ENCODE measurements around the gene TEX261.
A peak's percentile ranks its signal among the peaks of the same experiment; 100 is the strongest.

The TEX261 gene

GRCh38 chr2:70961648-70961994, 33.1 kb downstream of the TEX261 start:
- DNase-seq (ENCODE audit: extremely low spot score, insufficient read length, low read depth) (no peak), FAIRE-seq (no peak)

- FAIRE-seq (no peak), DNase-seq (ENCODE audit: extremely low spot score, insufficient read length, low read depth) (no peak)
Measured at GRCh38 chr2:70960833-70961647, 33.6 kb downstream of the TEX261 start.

- no peak for FAIRE-seq
- no peak for DNase-seq (ENCODE audit: extremely low spot score, insufficient read length, low read depth)
Measured at GRCh38 chr2:70959851-70960832, 34.5 kb downstream of the TEX261 start.

- FAIRE-seq (no peak), DNase-seq (ENCODE audit: extremely low spot score, insufficient read length, low read depth) (no peak)
Measured at GRCh38 chr2:70959271-70959761, 35.4 kb downstream of the TEX261 start.

- DNase-seq (ENCODE audit: extremely low spot score, insufficient read length, low read depth) (no peak), FAIRE-seq (no peak)
Measured at GRCh38 chr2:70958759-70959158, 35.9 kb downstream of the TEX261 start.

- no peak for FAIRE-seq
Measured at GRCh38 chr2:70957798-70958197, 36.9 kb downstream of the TEX261 start.

GRCh38 chr2:70956141-70956540, 38.5 kb downstream of the TEX261 start:
- FAIRE-seq (no peak), DNase-seq (ENCODE audit: extremely low spot score, insufficient read length, low read depth) (no peak)

More at GRCh38 chr2:70957798-70958197, 36.9 kb downstream of the TEX261 start:
- no peak for DNase-seq (ENCODE audit: extremely low spot score, insufficient read length, low read depth)

GRCh38 chr2:70954886-70955285, 39.8 kb downstream of the TEX261 start:
- FAIRE-seq (no peak), DNase-seq (ENCODE audit: extremely low spot score, insufficient read length, low read depth) (no peak)

- DNase-seq (ENCODE audit: extremely low spot score, insufficient read length, low read depth) (no peak), FAIRE-seq (no peak)
Measured at GRCh38 chr2:70949086-70949485, 45.6 kb downstream of the TEX261 start.

- FAIRE-seq = peak; percentile 68
- DNase-seq (ENCODE audit: extremely low spot score, insufficient read length, low read depth) = peak; percentile 64
Measured at GRCh38 chr2:70948337-70949003, 46.2 kb downstream of the TEX261 start.

- FAIRE-seq (no peak), DNase-seq (ENCODE audit: extremely low spot score, insufficient read length, low read depth) (no peak)
Measured at GRCh38 chr2:70947556-70948184, 47.0 kb downstream of the TEX261 start.

- DNase-seq (ENCODE audit: extremely low spot score, insufficient read length, low read depth) (no peak), FAIRE-seq (peak; percentile 70)
Measured at GRCh38 chr2:70946832-70947442, 47.7 kb downstream of the TEX261 start.

GRCh38 chr2:70944111-70944690, 50.5 kb downstream of the TEX261 start:
- DNase-seq (ENCODE audit: extremely low spot score, insufficient read length, low read depth) = no peak
- no peak for FAIRE-seq

- no peak for FAIRE-seq
- no peak for DNase-seq (ENCODE audit: extremely low spot score, insufficient read length, low read depth)
Measured at GRCh38 chr2:70943205-70943871, 51.3 kb downstream of the TEX261 start.

- DNase-seq (ENCODE audit: extremely low spot score, insufficient read length, low read depth) (no peak), FAIRE-seq (no peak)
Measured at GRCh38 chr2:70942396-70943204, 52.1 kb downstream of the TEX261 start.

- DNase-seq (ENCODE audit: extremely low spot score, insufficient read length, low read depth) (no peak), FAIRE-seq (no peak)
Measured at GRCh38 chr2:70941701-70942100, 53.0 kb downstream of the TEX261 start.

GRCh38 chr2:70941186-70941585, 53.5 kb downstream of the TEX261 start:
- FAIRE-seq (no peak), DNase-seq (ENCODE audit: extremely low spot score, insufficient read length, low read depth) (no peak)
